ENCODE results near the gene PYGB. TPM values are rescaled to one million over a fixed set of nuclear protein-coding genes. Genes with fewer than 3 reads are reported as not detected.
"Not testable (repeated sequence)": the region's sequence is repeated elsewhere in the genome, so short reads cannot be mapped to it uniquely, and the experiment has no call there.

The PYGB gene
- total RNA-seq, 1 donor from 2014 or later, result 155 TPM

GRCh38 chr20:25296094-25297093 lies 48.5 kb downstream of the PYGB start:
- no peak for DNase-seq (ENCODE audit: low read depth)

GRCh38 chr20:25297141-25297905 lies 49.4 kb downstream of the PYGB start:
- DNase-seq (ENCODE audit: low read depth), result no peak

- DNase-seq (ENCODE audit: low read depth), result peak; percentile 41
Measured at GRCh38 chr20:25299806-25300205, 51.9 kb downstream of the PYGB start.

- peak; percentile 45 for DNase-seq (ENCODE audit: low read depth)
Measured at GRCh38 chr20:25300496-25301170, 52.7 kb downstream of the PYGB start.

- no peak for DNase-seq (ENCODE audit: low read depth)
Measured at GRCh38 chr20:25301357-25301920, 53.6 kb downstream of the PYGB start.

GRCh38 chr20:25302596-25302995 lies 54.7 kb downstream of the PYGB start:
- DNase-seq (ENCODE audit: low read depth), result no peak

- DNase-seq (ENCODE audit: low read depth), result no peak
Measured at GRCh38 chr20:25303292-25304024, 55.6 kb downstream of the PYGB start.

- DNase-seq (ENCODE audit: low read depth), result no peak
Measured at GRCh38 chr20:25304025-25304549, 56.2 kb downstream of the PYGB start.

- no peak for DNase-seq (ENCODE audit: low read depth)
Measured at GRCh38 chr20:25306991-25307903, 59.4 kb downstream of the PYGB start.

GRCh38 chr20:25308083-25308491 lies 60.2 kb downstream of the PYGB start:
- DNase-seq (ENCODE audit: low read depth), result no peak

- DNase-seq (ENCODE audit: low read depth), result peak; percentile 72
Measured at GRCh38 chr20:25308671-25309394, 60.9 kb downstream of the PYGB start.

- DNase-seq (ENCODE audit: low read depth), result peak; percentile 74
Measured at GRCh38 chr20:25309395-25310267, 61.7 kb downstream of the PYGB start.

- DNase-seq (ENCODE audit: low read depth), result peak; percentile 95
Measured at GRCh38 chr20:25310268-25310920, 62.5 kb downstream of the PYGB start.

GRCh38 chr20:25310921-25311728 lies 63.2 kb downstream of the PYGB start:
- peak; percentile 70 for DNase-seq (ENCODE audit: low read depth)

- not testable (repeated sequence) for DNase-seq (ENCODE audit: low read depth)
Measured at GRCh38 chr20:25312716-25313115, 64.8 kb downstream of the PYGB start.

- DNase-seq (ENCODE audit: low read depth), result no peak
Measured at GRCh38 chr20:25313593-25313992, 65.7 kb downstream of the PYGB start.
